C4-2B (cell line): Measurements from ENCODE around the gene MYH13.

Experiments
- H3K27ac ChIP-seq: fragments of 450-650 bp; 2 replicates; pipeline ENCODE4 v1.5.1; 2017
- ZFX ChIP-seq: fragments of 450-650 bp; IDR thresholded peaks from 2 replicates; pipeline ENCODE4 v1.6.1; 2017
- TF ChIP-seq, protein P1 (sequence below): fragments of 450-650 bp; conservative IDR thresholded peaks from 2 replicates; pipeline ENCODE4 v1.5.1; 2017; ENCODE audit warnings: mild to moderate bottlenecking

Gene MYH13

DNA sequence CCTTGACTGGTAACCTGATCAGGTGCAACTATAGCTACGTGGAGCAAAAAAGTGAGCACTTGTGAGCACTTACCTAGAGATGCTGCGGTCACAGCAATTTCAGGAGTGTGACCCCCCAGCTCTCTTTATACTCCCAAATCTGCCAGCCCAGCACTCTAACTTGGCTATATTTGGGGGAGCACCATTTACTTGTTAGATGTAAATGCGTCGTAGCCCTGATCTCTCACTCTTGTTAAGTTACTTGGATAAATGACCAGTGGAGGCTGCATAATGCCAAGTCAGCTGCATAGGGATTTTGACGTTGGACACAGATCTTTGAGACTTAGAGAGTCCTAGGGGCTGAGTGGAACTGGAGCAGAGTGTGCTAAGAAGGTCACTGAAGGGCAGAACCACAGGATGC is at the start of gene MYH13:
Gene MYH13, minus strand, starts transcription at position 101 of the 400 bp plus-strand sequence. CDS start 8,476 bp downstream, outside the sequence.
- no peak within 1 kb of the TSS for H3K27ac ChIP-seq
- no peak for TF ChIP-seq ZFX
- TF ChIP-seq, protein P1, sequence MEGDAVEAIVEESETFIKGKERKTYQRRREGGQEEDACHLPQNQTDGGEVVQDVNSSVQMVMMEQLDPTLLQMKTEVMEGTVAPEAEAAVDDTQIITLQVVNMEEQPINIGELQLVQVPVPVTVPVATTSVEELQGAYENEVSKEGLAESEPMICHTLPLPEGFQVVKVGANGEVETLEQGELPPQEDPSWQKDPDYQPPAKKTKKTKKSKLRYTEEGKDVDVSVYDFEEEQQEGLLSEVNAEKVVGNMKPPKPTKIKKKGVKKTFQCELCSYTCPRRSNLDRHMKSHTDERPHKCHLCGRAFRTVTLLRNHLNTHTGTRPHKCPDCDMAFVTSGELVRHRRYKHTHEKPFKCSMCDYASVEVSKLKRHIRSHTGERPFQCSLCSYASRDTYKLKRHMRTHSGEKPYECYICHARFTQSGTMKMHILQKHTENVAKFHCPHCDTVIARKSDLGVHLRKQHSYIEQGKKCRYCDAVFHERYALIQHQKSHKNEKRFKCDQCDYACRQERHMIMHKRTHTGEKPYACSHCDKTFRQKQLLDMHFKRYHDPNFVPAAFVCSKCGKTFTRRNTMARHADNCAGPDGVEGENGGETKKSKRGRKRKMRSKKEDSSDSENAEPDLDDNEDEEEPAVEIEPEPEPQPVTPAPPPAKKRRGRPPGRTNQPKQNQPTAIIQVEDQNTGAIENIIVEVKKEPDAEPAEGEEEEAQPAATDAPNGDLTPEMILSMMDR, result no peak

DNA sequence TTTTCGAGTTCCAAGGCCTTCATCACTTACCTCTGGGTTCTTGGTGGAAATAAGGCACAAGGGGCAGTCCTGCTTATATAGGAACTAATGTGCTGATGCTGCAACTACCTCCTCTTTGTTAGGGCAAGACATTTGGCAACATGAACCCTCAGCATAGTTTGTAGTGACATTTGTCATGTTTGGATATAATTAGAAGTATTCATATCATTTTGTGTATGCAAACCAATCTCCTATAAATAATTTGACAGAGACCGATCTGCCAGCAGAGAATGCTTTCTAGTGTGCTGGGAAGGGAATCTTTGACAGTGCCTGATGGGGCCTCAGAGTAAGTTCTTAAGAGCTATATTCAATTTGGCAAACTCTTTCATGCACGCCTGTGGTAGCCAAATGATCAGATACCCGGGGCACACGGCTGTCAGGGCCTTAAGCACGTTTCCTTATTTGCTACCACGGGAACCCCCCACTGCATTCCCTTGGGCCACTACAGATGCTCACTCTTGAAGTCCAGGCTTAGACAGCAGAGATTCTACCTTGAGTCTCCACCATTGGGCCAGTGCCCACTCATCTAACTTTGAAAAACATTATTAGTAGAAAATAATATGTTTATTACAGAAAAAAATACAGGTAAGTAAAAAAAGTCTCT is 49.2 kb upstream of the MYH13 start, which contains the start of gene MYH8:
Gene MYH8, minus strand, starts transcription at position 51 of the 643 bp plus-strand sequence. CDS start 1,723 bp downstream, outside the sequence.
- TF ChIP-seq ZFX, result no peak
- TF ChIP-seq, protein P1, result no peak
- H3K27ac ChIP-seq, result no peak within 1 kb of the TSS

DNA sequence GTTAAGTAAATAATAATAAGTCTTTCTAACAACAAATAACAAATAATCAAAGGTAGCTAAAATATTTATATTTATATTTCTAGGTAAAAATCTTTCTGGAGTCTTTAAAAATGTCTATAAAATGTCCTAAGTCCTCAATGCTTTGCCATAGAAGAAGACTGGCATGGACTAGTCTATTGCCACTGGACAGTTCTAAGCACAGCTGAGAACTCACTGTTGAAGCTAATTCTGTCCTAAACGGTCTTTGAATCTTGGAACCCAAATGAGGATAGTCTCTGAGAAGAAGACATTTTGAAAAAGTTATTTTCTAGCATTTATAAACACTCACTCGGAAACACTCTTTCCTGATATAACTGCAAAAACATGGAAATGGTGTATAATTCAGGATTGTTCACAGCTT is 48.4 kb upstream of the MYH13 start:
- TF ChIP-seq, protein P1, result no peak
- TF ChIP-seq ZFX, result no peak
- H3K27ac ChIP-seq, result no peak overlapping the region

DNA sequence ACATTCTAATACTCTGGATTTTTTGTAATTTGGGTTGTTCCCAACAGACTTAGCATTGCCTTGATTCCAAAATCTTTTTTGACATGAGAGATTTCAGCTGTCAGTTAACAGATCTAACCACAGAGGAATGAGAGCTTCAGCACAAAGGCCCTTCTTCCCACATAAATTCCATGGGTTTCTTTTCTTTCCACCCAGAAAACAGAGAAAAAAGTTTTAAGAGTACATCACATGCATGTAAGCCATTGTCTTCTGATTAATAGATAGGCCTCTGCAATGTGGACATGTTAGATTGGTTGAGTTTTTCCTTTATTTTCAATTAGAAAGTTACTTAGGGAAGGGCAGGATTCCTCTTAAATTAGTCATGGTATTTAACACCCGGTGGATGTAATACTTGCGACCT is 48.0 kb upstream of the MYH13 start:
- no peak overlapping the region for H3K27ac ChIP-seq
- TF ChIP-seq ZFX, result no peak
- TF ChIP-seq, protein P1, result no peak

DNA sequence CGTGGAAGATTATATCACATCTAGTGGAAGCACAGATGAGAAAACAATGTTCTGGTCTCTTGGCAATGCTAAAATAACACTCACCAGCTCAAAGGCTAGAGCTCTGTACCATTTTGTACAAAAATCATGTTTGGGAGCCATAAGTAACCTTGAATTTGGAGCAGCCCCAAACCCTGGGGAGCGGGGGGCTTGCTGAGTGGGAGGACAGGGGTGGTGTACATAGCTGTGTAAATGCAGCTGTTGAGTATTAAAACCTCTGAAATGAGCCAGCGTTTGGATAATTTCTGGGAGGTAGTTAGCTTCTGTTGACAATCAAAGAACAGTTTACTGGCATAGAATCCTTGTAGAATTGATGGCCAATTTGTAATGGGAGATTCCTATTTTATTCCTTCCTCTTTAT is 44.6 kb upstream of the MYH13 start:
- TF ChIP-seq, protein P1, result no peak
- TF ChIP-seq ZFX, result no peak
- no peak overlapping the region for H3K27ac ChIP-seq

DNA sequence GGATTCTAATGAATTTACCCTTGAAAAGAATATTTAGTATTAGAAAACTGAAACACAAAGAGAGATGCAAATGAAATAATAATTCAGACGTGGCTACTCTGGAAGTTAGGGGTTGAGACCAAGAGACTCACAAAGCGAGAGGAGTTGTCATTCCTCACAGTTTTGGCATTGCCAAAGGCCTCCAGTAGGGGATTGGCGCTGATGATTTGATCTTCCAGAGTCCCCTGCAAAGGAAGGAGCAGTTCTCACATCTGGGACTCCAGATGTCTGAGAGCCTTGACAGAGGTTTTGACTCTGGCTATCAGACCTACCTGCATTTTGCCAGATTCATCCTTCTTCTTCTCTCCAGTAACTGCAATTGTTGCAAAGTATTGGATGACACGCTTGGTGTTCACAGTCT is 42.4 kb upstream of the MYH13 start:
- TF ChIP-seq ZFX, result no peak
- TF ChIP-seq, protein P1, result no peak; the same call in 1 of the 2 replicates
- no peak overlapping the region for H3K27ac ChIP-seq

DNA sequence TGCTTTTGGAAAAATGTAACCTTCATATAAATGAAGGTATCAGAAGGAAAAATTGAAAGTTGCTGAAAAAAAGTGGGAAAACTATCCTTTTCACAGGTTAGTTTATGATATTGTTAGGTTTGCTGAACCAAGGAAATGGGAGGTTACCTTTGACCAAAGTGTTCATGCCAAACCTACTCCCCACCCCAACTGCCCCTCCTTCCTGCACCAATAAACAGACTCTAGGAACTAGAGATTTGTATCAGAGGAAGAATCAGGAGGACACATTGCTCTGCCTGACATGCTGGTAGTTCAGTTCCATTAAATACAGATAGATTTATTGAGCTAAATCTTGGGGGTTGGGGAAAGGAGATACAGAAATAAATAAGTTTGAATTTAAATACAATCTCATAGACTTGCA is 30.8 kb upstream of the MYH13 start:
- H3K27ac ChIP-seq, result no peak overlapping the region
- no peak for TF ChIP-seq ZFX
- TF ChIP-seq, protein P1, result no peak
